HUES64 (cell line): ENCODE data around the gene APBB2.
A peak's percentile ranks its signal among the peaks of the same experiment; 100 is the strongest.

Experiments used
- H3K27ac ChIP-seq: 2 replicates; pipeline ENCODE4 v1.7.0; 2013; ENCODE audit warnings: low read depth, low read length, inconsistent platforms
- H3K27me3 ChIP-seq: 2 replicates; pipeline ENCODE4 v1.6.1; 2013; ENCODE audit warnings: mild to moderate bottlenecking, low read length; ENCODE audit not compliant: insufficient read depth
- H3K36me3 ChIP-seq: 2 replicates; pipeline ENCODE4 v1.6.1; 2013; ENCODE audit warnings: mild to moderate bottlenecking, low read length; ENCODE audit not compliant: insufficient read depth
- H3K4me1 ChIP-seq: 2 replicates; pipeline ENCODE4 v1.6.1; 2013; ENCODE audit warnings: mild to moderate bottlenecking, low read length, moderate library complexity; ENCODE audit not compliant: insufficient read depth
- H3K4me3 ChIP-seq: 2 replicates; pipeline ENCODE4 v1.5.1; 2013; ENCODE audit warnings: mild to moderate bottlenecking, low read length, moderate library complexity
- H3K9ac ChIP-seq: 2 replicates; pipeline ENCODE4 v1.6.1; 2013; ENCODE audit warnings: mild to moderate bottlenecking, low read depth, low read length
- H3K9me3 ChIP-seq: 2 replicates; pipeline ENCODE4 v1.6.1; 2013; ENCODE audit warnings: low read depth, low read length; ENCODE audit not compliant: insufficient read depth
- WGBS: fragments of 150-250, 120-280 bp; methylation state at CpG from one replicate; pipeline ENCODE4 v1.1.7; 2013; ENCODE audit warnings: missing lambda C conversion rate; 5-methylcytosine and 5-hydroxymethylcytosine counted together

The APBB2 gene

DNA sequence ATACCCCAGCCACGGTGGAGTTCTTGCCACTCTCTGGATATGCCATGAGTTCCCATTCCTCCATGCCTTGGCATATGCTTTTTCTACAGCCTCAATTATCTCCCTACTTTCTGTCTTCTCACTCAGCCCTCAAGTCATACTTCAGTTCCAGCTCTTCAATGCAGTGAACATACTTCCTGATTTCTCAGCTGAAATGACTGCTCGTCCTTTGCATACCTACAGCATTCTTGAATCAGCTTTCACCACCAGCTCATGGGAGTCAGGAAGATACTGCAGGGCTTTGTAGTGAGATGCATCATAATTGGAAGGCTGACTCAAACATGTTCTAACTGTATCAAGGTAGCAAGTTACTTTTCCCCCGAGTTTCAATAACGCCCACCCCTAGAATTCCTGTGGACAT lies 118.4 kb downstream of the APBB2 start:
- no peak overlapping the region for H3K9ac ChIP-seq
- 91% methylated on average over 4 of the region's 4 CpGs for WGBS
- no peak overlapping the region for H3K27ac ChIP-seq
- no peaks in the 10 kb centered on the region for H3K9me3 ChIP-seq
- no peaks in the 10 kb centered on the region for H3K27me3 ChIP-seq
- no peak overlapping the region for H3K4me3 ChIP-seq
- H3K4me1 ChIP-seq, result peaks cover 10% of the 10 kb centered on the region; the same call in 1 of the 2 replicates
- H3K36me3 ChIP-seq, result no peaks in the 10 kb centered on the region

DNA sequence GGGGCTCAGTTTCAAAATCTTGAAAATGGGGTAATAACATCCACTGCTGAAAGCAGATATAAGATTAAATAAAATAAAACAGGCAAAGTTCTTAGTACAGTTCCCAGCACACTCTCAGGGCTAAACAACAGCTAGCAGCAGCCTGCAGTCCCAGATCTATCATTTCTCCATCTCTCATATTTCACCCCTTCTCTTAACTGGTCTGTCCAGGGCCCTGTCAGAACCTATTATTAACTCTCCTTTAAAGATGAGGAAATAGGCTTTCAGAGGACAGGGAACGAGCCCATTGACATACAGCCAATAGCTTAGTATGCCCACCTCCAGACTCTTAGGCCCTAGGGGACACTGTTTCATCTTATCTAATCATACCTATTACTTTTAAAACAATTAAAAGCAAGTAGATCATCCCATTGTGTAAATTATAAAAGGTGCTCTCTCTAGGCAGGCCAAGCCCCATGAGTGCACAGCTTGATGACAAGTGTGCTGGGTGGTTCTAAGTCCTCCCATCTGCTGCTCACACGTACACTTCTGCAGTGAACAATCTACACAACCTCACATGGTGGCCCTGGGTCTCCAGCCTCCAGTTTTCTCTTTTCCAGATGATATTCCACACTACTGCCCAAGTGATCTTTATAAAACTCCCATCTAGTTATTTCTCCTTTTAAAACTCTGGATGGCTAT lies 119.0 kb downstream of the APBB2 start:
- Histone ChIP-seq H3K9ac (no peak overlapping the region), H3K27me3 (no peaks in the 10 kb centered on the region), H3K9me3 (no peaks in the 10 kb centered on the region), H3K36me3 (no peaks in the 10 kb centered on the region), H3K4me3 (no peak overlapping the region), H3K4me1 (peaks cover 10% of the 10 kb centered on the region; the same call in 1 of the 2 replicates), H3K27ac (no peak overlapping the region)
- WGBS, result 91% methylated on average over 2 of the region's 2 CpGs

DNA sequence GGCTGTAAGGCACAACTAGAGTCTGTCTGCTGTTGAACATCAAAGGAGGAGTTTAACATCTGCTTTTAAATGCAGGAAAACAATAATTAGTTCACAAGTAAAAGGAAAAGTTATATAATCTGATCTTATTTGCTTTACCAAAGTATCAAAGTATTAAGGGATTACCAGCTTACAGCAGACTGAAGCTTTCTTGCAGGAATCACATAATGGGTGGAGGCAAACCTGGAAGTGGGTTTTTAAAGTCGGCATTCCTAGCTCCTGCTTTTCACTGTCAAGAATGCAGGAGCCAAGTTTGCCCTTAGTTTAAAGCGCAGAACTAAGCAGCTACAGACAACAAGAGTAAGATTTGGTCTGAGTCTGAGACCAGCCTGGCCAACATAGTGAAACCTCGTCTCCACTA lies 122.2 kb downstream of the APBB2 start:
- H3K9me3 ChIP-seq, result no peaks in the 10 kb centered on the region
- 80% methylated on average over 3 of the region's 3 CpGs for WGBS
- no peaks in the 10 kb centered on the region for H3K27me3 ChIP-seq
- no peak overlapping the region for H3K4me3 ChIP-seq
- H3K9ac ChIP-seq, result no peak overlapping the region
- H3K4me1 ChIP-seq, result 0 out of 2 replicates have a peak, but pooled peaks cover 4% of the 10 kb centered on the region
- no peaks in the 10 kb centered on the region for H3K36me3 ChIP-seq
- no peak overlapping the region for H3K27ac ChIP-seq

DNA sequence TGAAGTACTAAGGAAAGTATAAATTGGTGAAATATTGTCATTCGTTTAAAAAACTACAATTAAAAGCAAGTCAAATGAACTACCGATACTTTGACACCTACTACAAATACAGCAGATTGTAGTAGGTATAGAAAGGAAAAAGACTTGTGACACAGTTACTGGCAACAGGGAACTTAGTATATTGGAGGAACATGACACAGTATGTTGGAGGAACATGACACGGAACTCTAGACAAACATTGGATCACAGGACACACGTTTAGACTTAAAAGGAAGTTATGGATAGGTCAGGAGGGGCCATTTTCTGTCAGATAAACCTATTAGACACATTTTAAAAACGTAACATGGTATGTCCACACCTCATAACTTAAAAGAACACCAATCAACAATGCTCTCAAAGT lies 132.5 kb downstream of the APBB2 start:
- Histone ChIP-seq H3K4me1 (peaks cover 4% of the 10 kb centered on the region; the same call in 1 of the 2 replicates), H3K27ac (no peak overlapping the region), H3K9ac (no peak overlapping the region), H3K9me3 (peaks cover 7% of the 10 kb centered on the region; the same call in 1 of the 2 replicates), H3K4me3 (no peak overlapping the region), H3K27me3 (no peaks in the 10 kb centered on the region), H3K36me3 (no peaks in the 10 kb centered on the region)
- 88% methylated on average over 3 of the region's 5 CpGs for WGBS

DNA sequence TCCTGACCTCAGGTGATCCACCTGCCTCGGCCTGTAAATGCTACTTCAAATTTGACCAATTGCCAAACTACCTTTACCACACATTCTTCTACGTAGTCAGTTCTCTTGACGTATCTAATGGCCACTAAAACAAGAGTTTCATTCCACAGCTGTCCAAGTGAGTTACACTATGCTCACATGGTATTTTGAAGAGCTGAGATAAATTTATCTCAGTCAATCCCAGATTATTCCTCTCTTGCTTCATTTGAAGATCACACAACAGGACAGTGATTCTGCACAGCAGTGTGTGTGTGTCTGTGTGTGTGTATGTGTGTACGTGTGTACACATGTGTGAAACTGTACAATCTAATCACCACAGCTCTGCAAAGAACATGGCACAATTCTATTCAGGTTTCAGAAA lies 133.4 kb downstream of the APBB2 start:
- Histone ChIP-seq H3K4me1 (peaks cover 4% of the 10 kb centered on the region; the same call in 1 of the 2 replicates), H3K4me3 (no peak overlapping the region), H3K27me3 (no peaks in the 10 kb centered on the region), H3K36me3 (no peaks in the 10 kb centered on the region), H3K9me3 (peaks cover under 1% of the 10 kb centered on the region; the same call in 1 of the 2 replicates), H3K9ac (no peak overlapping the region), H3K27ac (no peak overlapping the region)
- WGBS, result 92% methylated on average over 3 of the region's 4 CpGs

DNA sequence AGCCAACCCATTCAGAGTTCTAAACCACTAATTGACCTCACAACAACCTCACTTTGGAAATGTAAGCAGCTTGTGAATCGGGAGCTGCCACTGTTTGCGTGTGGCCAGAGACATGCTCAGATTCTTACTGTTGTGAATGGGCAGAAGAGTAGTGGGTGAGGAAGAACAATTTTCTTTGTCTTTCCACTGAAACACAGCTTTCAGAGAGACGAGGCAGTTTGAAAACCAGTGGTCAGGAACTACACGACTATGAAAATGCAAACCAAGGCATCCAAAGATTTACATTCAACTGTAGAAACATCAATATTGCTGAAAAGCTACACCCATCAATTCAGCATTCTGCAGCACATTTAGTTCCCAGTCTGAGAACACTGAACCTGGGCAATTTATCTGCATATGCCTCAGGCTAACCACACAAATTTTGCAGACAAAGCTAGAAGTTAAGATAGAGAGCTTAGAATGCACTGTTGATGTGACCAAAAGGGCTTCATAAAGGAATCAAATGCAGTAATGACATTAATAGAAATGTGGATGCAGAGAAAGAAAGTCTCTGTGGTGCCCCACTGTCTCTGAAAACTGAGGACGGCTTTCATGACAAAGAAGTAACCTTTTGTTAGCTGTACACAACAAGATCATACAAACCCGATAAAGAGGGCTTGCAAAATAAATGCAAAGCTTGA lies 134.3 kb downstream of the APBB2 start:
- Histone ChIP-seq H3K9ac (no peak overlapping the region), H3K36me3 (no peaks in the 10 kb centered on the region), H3K4me3 (no peak overlapping the region), H3K9me3 (no peaks in the 10 kb centered on the region), H3K27ac (no peak overlapping the region), H3K4me1 (peaks cover 4% of the 10 kb centered on the region), H3K27me3 (no peaks in the 10 kb centered on the region)
- WGBS, result 71% methylated on average over 6 of the region's 6 CpGs

DNA sequence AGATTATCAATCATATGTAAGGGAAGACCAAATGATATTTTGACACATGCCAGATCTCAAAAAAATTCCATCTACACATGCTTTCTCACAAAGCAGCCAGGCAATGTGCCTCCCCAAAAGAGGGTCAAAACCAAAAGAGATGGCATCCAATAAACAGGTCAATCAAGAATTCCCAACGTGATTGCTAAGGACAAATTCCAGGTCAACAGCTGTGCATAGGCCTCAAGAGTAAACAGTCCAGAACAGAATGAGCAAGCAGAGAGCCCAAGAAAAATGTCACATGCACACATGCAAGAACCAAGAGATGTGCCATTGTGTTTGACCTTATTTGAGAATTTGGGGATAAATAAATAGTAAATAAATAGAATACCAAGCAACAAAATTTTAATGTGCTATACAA lies 136.7 kb downstream of the APBB2 start:
- H3K36me3 ChIP-seq, result no peaks in the 10 kb centered on the region
- no peak overlapping the region for H3K4me3 ChIP-seq
- H3K9me3 ChIP-seq, result no peaks in the 10 kb centered on the region
- no peak overlapping the region for H3K27ac ChIP-seq
- WGBS, result 85% methylated on average over 1 of the region's 1 CpG
- H3K4me1 ChIP-seq, result peaks cover 10% of the 10 kb centered on the region
- no peaks in the 10 kb centered on the region for H3K27me3 ChIP-seq
- H3K9ac ChIP-seq, result no peak overlapping the region

DNA sequence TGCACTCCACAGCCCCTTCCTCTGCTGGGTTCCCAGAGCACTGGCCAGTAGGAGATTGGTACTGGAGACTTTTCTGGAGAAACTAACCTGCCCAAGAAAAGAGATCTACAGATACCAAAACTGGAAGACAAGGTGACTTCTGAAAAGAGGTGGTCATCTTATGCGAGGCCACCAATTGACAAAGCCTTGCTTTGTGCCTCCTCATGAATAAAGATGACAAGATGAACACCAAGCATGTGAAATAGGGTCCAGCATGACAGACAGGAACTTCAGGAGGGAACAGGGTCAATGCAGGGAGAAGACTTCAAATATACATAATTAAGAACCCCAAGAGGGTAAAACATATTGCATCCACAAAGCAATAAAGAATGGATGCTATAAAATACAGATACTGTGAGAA lies 137.9 kb downstream of the APBB2 start:
- 98% methylated on average over 1 of the region's 1 CpG for WGBS
- H3K36me3 ChIP-seq, result no peaks in the 10 kb centered on the region
- no peaks in the 10 kb centered on the region for H3K9me3 ChIP-seq
- H3K27me3 ChIP-seq, result no peaks in the 10 kb centered on the region
- H3K27ac ChIP-seq, result no peak overlapping the region
- peaks cover 19% of the 10 kb centered on the region for H3K4me1 ChIP-seq
- H3K9ac ChIP-seq, result no peak overlapping the region
- H3K4me3 ChIP-seq, result no peak overlapping the region

DNA sequence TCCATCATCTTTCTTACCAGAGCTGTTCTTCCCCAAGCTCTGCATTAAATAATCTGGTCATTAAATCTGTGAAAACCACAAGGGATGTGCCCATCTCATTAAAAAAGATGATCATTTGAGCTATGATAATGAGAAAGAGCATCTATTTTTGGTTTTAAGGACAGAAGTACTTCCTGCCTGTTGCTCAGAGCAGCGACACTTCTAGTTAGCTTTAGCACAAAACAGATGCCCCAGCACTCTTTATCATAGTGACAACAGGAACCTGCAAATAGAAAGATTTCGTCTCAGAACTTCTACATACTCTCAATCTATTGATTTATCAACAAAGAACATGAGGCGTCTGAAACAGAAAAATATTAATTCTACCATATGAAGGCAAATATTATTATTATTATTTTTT lies 140.1 kb downstream of the APBB2 start:
- H3K9ac ChIP-seq, result no peak overlapping the region
- H3K36me3 ChIP-seq, result no peaks in the 10 kb centered on the region
- WGBS, result 90% methylated on average over 2 of the region's 3 CpGs
- H3K4me1 ChIP-seq, result peaks cover 35% of the 10 kb centered on the region
- no peaks in the 10 kb centered on the region for H3K27me3 ChIP-seq
- no peak overlapping the region for H3K4me3 ChIP-seq
- no peak overlapping the region for H3K27ac ChIP-seq
- no peaks in the 10 kb centered on the region for H3K9me3 ChIP-seq

DNA sequence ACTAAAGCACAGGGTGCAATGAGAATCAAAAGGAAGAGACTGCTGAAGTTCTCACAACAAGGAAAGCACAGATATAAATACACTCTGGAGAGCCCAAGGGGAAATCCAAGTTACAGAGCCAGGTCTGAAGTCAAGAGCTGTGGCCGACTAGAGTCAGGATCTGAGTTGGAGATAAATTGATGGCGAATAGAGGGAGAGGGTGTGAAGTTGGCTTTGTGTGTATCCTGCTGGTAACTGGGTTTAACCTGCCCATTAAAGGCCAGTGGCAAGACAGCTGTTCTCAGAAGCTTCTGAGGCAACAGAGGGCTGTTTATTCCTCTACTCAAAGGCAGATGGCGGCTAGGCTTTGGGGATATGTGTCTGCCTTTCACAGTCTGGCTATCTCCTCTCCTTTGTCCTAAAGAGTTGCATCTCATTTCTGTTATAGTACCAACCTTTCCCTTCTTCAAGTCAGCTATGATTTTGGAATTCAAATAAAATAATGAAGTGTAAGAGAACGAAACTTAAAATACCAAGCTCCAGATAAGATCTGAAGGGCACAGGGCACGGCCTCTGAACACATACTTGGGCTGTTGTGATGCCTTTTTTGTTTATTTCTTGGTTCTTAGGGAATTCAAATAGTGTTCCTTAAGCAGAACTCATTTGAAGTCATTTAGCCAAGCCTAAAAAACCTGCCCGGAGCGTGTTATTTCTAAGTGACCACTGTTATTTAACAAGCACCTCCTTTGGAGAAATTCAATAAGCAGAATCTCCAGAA lies 142.1 kb downstream of the APBB2 start:
- Histone ChIP-seq H3K9ac (no peak overlapping the region), H3K4me3 (no peak overlapping the region), H3K4me1 (peaks cover 37% of the 10 kb centered on the region), H3K36me3 (no peaks in the 10 kb centered on the region), H3K9me3 (no peaks in the 10 kb centered on the region), H3K27me3 (no peaks in the 10 kb centered on the region), H3K27ac (peak overlapping the region; percentile 5)
- 90% methylated on average over 7 of the region's 7 CpGs for WGBS
